Osteoblast (primary cell): ENCODE measurements around the gene LIM2. TPM values are rescaled to one million over a fixed set of nuclear protein-coding genes. Genes with fewer than 3 reads are reported as not detected.

Experiments used
- DNase-seq: peaks from one replicate; pipeline ENCODE4 v3.0.0; 2011; ENCODE audit warnings: low spot score, mixed read lengths; ENCODE audit not compliant: insufficient read length; ENCODE audit errors: missing footprints
- H2AFZ ChIP-seq: 2 replicates; pipeline ENCODE4 v1.6.0; 2011; ENCODE audit warnings: mild to moderate bottlenecking, low read length
- H3K27ac ChIP-seq: 2 replicates; pipeline ENCODE4 v1.5.1; 2011; ENCODE audit warnings: mild to moderate bottlenecking, low read depth, low read length, moderate library complexity
- H3K27me3 ChIP-seq: 2 replicates; pipeline ENCODE4 v1.6.0; 2012; ENCODE audit warnings: mild to moderate bottlenecking, control low read depth, inconsistent platforms, low read length, moderate library complexity; ENCODE audit not compliant: insufficient read depth
- H3K36me3 ChIP-seq: 2 replicates; pipeline ENCODE4 v1.5.1; 2011; ENCODE audit warnings: mild to moderate bottlenecking, low read length, control low read depth, moderate library complexity; ENCODE audit not compliant: insufficient read depth
- H3K4me1 ChIP-seq: 2 replicates; pipeline ENCODE4 v1.5.1; 2011; ENCODE audit warnings: mild to moderate bottlenecking, low read length, control low read depth, moderate library complexity; ENCODE audit not compliant: insufficient read depth
- H3K4me2 ChIP-seq: 2 replicates; pipeline ENCODE4 v1.6.0; 2011; ENCODE audit warnings: mild to moderate bottlenecking, low read length; ENCODE audit not compliant: insufficient read depth
- H3K4me3 ChIP-seq: fragments of 200-600 bp; sonication (generic); 3 replicates; pipeline ENCODE4 v1.5.1; 2012; ENCODE audit warnings: mild to moderate bottlenecking, low read length, inconsistent platforms; ENCODE audit not compliant: insufficient read depth
- H3K79me2 ChIP-seq: 2 replicates; pipeline ENCODE4 v1.6.0; 2012; ENCODE audit warnings: mild to moderate bottlenecking, low read length, control low read depth, inconsistent platforms; ENCODE audit not compliant: insufficient read depth
- H3K9me3 ChIP-seq: 2 replicates; pipeline ENCODE4 v1.5.1; 2011; ENCODE audit warnings: low read depth, low read length, control low read depth
- H4K20me1 ChIP-seq: 2 replicates; pipeline ENCODE4 v1.6.0; 2012; ENCODE audit warnings: mild to moderate bottlenecking, low read length, control low read depth; ENCODE audit not compliant: insufficient read depth
- CTCF ChIP-seq: IDR thresholded peaks from 2 replicates; pipeline ENCODE4 v1.5.1; 2011; ENCODE audit warnings: mild to moderate bottlenecking, low read depth, low read length, moderate library complexity; ENCODE audit errors: extremely low read depth
- total RNA-seq: library from RNA; depleted of rRNA; stranded (reverse); fragments of >200 nt; gene quantifications from 2 replicates; pipeline ENCODE4 v1.2.3, GENCODE V29; 2012

The LIM2 gene
- total RNA-seq, 1 donor = not detected

GRCh38 chr19:51351266-51351990, 36.3 kb downstream of the LIM2 start:
- Histone ChIP-seq H4K20me1 (peaks cover 9% of the 10 kb centered on the region), H3K9me3 (no peaks in the 10 kb centered on the region), H3K4me3 (no peak overlapping the region), H3K4me1 (peaks cover 4% of the 10 kb centered on the region), H3K36me3 (peaks cover 36% of the 10 kb centered on the region), H3K27me3 (no peaks in the 10 kb centered on the region), H3K27ac (peak overlapping the region; percentile 75), H3K4me2 (no peak overlapping the region), H3K79me2 (peaks cover 13% of the 10 kb centered on the region), H2AFZ (no peak overlapping the region)
- DNase-seq = peak; percentile 26
- TF ChIP-seq CTCF = no peak

GRCh38 chr19:51347209-51347928, 40.4 kb downstream of the LIM2 start:
- DNase-seq = peak; percentile 25
- Histone ChIP-seq H3K27me3 (no peaks in the 10 kb centered on the region), H3K4me3 (no peak overlapping the region), H3K79me2 (no peaks in the 10 kb centered on the region), H3K4me2 (no peak overlapping the region), H2AFZ (no peak overlapping the region), H3K36me3 (peaks cover 37% of the 10 kb centered on the region), H4K20me1 (no peaks in the 10 kb centered on the region), H3K9me3 (no peaks in the 10 kb centered on the region), H3K4me1 (peaks cover 4% of the 10 kb centered on the region), H3K27ac (no peak overlapping the region)
- no peak for TF ChIP-seq CTCF

GRCh38 chr19:51346742-51347141, 41.0 kb downstream of the LIM2 start:
- DNase-seq = peak; percentile 41
- H3K4me1 ChIP-seq = peaks cover 4% of the 10 kb centered on the region
- no peaks in the 10 kb centered on the region for H3K9me3 ChIP-seq
- no peaks in the 10 kb centered on the region for H3K27me3 ChIP-seq
- H4K20me1 ChIP-seq = no peaks in the 10 kb centered on the region
- peaks cover 32% of the 10 kb centered on the region for H3K36me3 ChIP-seq
- H3K4me2 ChIP-seq = no peak overlapping the region
- no peak overlapping the region for H3K27ac ChIP-seq
- no peak overlapping the region for H3K4me3 ChIP-seq
- no peak overlapping the region for H2AFZ ChIP-seq
- TF ChIP-seq CTCF = no peak
- no peaks in the 10 kb centered on the region for H3K79me2 ChIP-seq

GRCh38 chr19:51345076-51345620, 42.6 kb downstream of the LIM2 start:
- Histone ChIP-seq H4K20me1 (no peaks in the 10 kb centered on the region), H3K4me2 (no peak overlapping the region), H3K4me3 (no peak overlapping the region), H3K4me1 (no peaks in the 10 kb centered on the region), H3K36me3 (peaks cover 27% of the 10 kb centered on the region), H3K27me3 (no peaks in the 10 kb centered on the region), H3K27ac (no peak overlapping the region), H3K79me2 (no peaks in the 10 kb centered on the region), H3K9me3 (no peaks in the 10 kb centered on the region), H2AFZ (no peak overlapping the region)
- DNase-seq = peak; percentile 58
- TF ChIP-seq CTCF = no peak
